ENCODE measurements around the gene C3orf20. TPM values are rescaled to one million over a fixed set of nuclear protein-coding genes. Genes with fewer than 3 reads are reported as not detected.

The C3orf20 gene
- total RNA-seq, 3 donors from 2014 or later = 0.15 to 0.16 TPM; not detected in 1

- Histone ChIP-seq H3K4me3 (no peak overlapping the region), H3K27ac (no peak overlapping the region), H3K36me3 (peaks cover 5% of the 10 kb centered on the region), H3K9me3 (peaks cover 0 to 5% of the 10 kb centered on the region in 2 donors), H3K27me3 (no peaks in the 10 kb centered on the region), H3K4me1 (no peaks in the 10 kb centered on the region)
- TF ChIP-seq, protein P1, sequence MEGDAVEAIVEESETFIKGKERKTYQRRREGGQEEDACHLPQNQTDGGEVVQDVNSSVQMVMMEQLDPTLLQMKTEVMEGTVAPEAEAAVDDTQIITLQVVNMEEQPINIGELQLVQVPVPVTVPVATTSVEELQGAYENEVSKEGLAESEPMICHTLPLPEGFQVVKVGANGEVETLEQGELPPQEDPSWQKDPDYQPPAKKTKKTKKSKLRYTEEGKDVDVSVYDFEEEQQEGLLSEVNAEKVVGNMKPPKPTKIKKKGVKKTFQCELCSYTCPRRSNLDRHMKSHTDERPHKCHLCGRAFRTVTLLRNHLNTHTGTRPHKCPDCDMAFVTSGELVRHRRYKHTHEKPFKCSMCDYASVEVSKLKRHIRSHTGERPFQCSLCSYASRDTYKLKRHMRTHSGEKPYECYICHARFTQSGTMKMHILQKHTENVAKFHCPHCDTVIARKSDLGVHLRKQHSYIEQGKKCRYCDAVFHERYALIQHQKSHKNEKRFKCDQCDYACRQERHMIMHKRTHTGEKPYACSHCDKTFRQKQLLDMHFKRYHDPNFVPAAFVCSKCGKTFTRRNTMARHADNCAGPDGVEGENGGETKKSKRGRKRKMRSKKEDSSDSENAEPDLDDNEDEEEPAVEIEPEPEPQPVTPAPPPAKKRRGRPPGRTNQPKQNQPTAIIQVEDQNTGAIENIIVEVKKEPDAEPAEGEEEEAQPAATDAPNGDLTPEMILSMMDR (IDR thresholded peaks at IDR 0.05) = no peak
- no peak for TF ChIP-seq POLR2A (IDR thresholded peaks at IDR 0.05)
- no peak for TF ChIP-seq POLR2AphosphoS5 (IDR thresholded peaks at IDR 0.05)
- intact Hi-C loops (cut with DNase I; ENCODE audit: low total_unique reads) = no loop called here
- DNase-seq (ENCODE audit: low spot score in 2 of 2) = no peak
Measured at GRCh38 chr3:14676881-14677280, 1.9 kb downstream of the C3orf20 start.

DNA sequence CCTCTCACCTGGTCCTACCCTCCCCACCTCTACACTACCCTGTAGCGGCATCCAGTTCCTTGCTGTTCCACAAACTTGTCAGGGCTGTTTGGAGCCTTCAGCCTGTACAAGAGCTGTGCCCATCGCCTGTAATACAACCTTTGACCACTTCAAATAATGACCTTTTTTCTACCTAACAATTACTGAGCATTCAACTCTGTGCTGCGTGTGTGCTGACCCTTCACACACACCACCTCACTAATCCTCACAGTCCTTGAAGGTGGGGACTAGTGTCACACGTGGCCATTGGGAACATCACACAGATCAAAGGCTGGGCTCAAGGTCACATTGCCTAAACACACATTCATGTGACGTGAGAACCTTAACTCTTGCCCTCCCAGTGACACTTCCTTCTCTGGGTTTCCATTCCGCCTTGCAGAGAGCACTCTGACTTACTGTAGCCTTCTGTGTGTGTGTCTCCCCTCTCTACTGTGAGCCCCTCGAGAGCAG, 3.1 kb downstream of the C3orf20 start:
- intact Hi-C loops (cut with DNase I; ENCODE audit: low total_unique reads) = no loop called here
- Histone ChIP-seq H3K4me3 (no peak overlapping the region), H3K9me3 (peaks cover 0 to 5% of the 10 kb centered on the region in 2 donors), H3K4me1 (no peaks in the 10 kb centered on the region), H3K27me3 (no peaks in the 10 kb centered on the region), H3K27ac (no peak overlapping the region), H3K36me3 (no peaks in the 10 kb centered on the region)
- TF ChIP-seq POLR2AphosphoS5 (IDR thresholded peaks at IDR 0.05) = no peak
- no peak for TF ChIP-seq POLR2A (IDR thresholded peaks at IDR 0.05)
- TF ChIP-seq, protein P1 (IDR thresholded peaks at IDR 0.05) = no peak
- no peak for DNase-seq (ENCODE audit: low spot score in 2 of 2)

- TF ChIP-seq, protein P1 (IDR thresholded peaks at IDR 0.05) = no peak
- TF ChIP-seq POLR2AphosphoS5 (IDR thresholded peaks at IDR 0.05) = no peak
- no peak for TF ChIP-seq POLR2A (IDR thresholded peaks at IDR 0.05)
- no peaks in the 10 kb centered on the region for H3K4me1 ChIP-seq
- intact Hi-C loops (cut with DNase I; ENCODE audit: low total_unique reads) = no loop called here
Measured at GRCh38 chr3:14680115-14680514, 5.2 kb downstream of the C3orf20 start.

GRCh38 chr3:14680716-14681115, 5.8 kb downstream of the C3orf20 start:
- H3K36me3 ChIP-seq = no peaks in the 10 kb centered on the region
- TF ChIP-seq POLR2A (IDR thresholded peaks at IDR 0.05) (no peak), POLR2AphosphoS5 (IDR thresholded peaks at IDR 0.05) (no peak)
- TF ChIP-seq, protein P1 (IDR thresholded peaks at IDR 0.05) = no peak
- no peaks in the 10 kb centered on the region for H3K27me3 ChIP-seq
- no peak overlapping the region for H3K27ac ChIP-seq
- no peaks in the 10 kb centered on the region for H3K4me1 ChIP-seq
- H3K4me3 ChIP-seq = no peak overlapping the region
- intact Hi-C loops (cut with DNase I; ENCODE audit: low total_unique reads) = no loop called here
- H3K9me3 ChIP-seq = peaks cover 0 to 5% of the 10 kb centered on the region in 2 donors
- no peak for DNase-seq (ENCODE audit: low spot score in 2 of 2)

More at GRCh38 chr3:14680115-14680514, 5.2 kb downstream of the C3orf20 start:
- H3K4me3 ChIP-seq = no peak overlapping the region
- H3K27ac ChIP-seq = no peak overlapping the region
- DNase-seq (ENCODE audit: low spot score in 2 of 2) = no peak
- peaks cover 0 to 5% of the 10 kb centered on the region in 2 donors for H3K9me3 ChIP-seq
- H3K36me3 ChIP-seq = no peaks in the 10 kb centered on the region
- H3K27me3 ChIP-seq = no peaks in the 10 kb centered on the region

DNA sequence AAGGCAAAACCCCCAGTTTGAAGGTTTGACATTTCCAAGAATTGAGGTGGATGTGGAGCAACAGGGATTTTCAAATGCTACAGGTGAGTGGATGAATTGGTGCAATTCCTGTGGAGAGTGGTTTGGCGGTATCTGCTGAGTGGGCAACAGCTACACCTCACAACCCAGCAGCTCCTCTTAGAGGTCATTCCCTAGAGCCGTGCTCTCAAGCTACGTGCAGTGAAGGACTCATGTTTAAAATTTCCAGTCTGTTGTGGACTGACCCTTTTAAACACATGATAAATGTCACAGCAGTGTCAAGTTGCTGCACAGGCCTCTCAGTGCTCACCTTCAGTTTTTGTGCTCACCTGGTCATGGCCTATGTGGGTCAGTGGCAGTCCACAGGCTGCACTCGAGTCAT, 9.5 kb downstream of the C3orf20 start:
- intact Hi-C loops (cut with DNase I; ENCODE audit: low total_unique reads) = no loop called here
- H3K4me1 ChIP-seq = no peaks in the 10 kb centered on the region
- peaks cover 0 to 5% of the 10 kb centered on the region in 2 donors for H3K9me3 ChIP-seq
- no peaks in the 10 kb centered on the region for H3K36me3 ChIP-seq
- no peak overlapping the region for H3K27ac ChIP-seq
- DNase-seq (ENCODE audit: low spot score in 2 of 2) = no peak
- H3K4me3 ChIP-seq = no peak overlapping the region
- no peaks in the 10 kb centered on the region for H3K27me3 ChIP-seq
- no peak for TF ChIP-seq POLR2A (IDR thresholded peaks at IDR 0.05)
- TF ChIP-seq, protein P1 (IDR thresholded peaks at IDR 0.05) = no peak
- no peak for TF ChIP-seq POLR2AphosphoS5 (IDR thresholded peaks at IDR 0.05)
